H9 (cell line): ENCODE results near the gene RNF146. TPM values are rescaled to one million over a fixed set of nuclear protein-coding genes. Genes with fewer than 3 reads are reported as not detected.

Experiments used
- DNase-seq: peaks from one replicate; pipeline ENCODE4 v3.0.0-alpha.2; 2017
- H2AFZ ChIP-seq: one replicate; pipeline ENCODE4 v1.6.1; 2013; ENCODE audit warnings: mild to moderate bottlenecking, low read length, control low read depth, moderate library complexity
- H2AK5ac ChIP-seq: 2 replicates; pipeline ENCODE4 v1.6.1; 2013; ENCODE audit warnings: low read length, control low read depth, mixed read lengths; ENCODE audit not compliant: insufficient read length
- H2BK120ac ChIP-seq: one replicate; pipeline ENCODE4 v1.6.1; 2013; ENCODE audit warnings: low read depth, mild to moderate bottlenecking, low read length, control low read depth, inconsistent platforms; ENCODE audit not compliant: poor library complexity, severe bottlenecking
- H2BK12ac ChIP-seq: 2 replicates; pipeline ENCODE4 v1.6.1; 2013; ENCODE audit warnings: low read length, control low read depth, mixed read lengths, low read depth; ENCODE audit not compliant: insufficient read length
- H2BK15ac ChIP-seq: 2 replicates; pipeline ENCODE4 v1.6.1; 2013; ENCODE audit warnings: low read depth, low read length, control low read depth
- H2BK20ac ChIP-seq: one replicate; pipeline ENCODE4 v1.6.1; 2013; ENCODE audit warnings: low read depth, mild to moderate bottlenecking, low read length, control low read depth, inconsistent platforms; ENCODE audit not compliant: poor library complexity, severe bottlenecking
- H2BK5ac ChIP-seq: 2 replicates; pipeline ENCODE4 v1.6.1; 2013; ENCODE audit warnings: low read length, control low read depth, mixed read lengths; ENCODE audit not compliant: insufficient read length
- H3K14ac ChIP-seq: 2 replicates; pipeline ENCODE4 v1.6.1; 2013; ENCODE audit warnings: low read length, control low read depth; ENCODE audit not compliant: insufficient read depth
- H3K18ac ChIP-seq: 2 replicates; pipeline ENCODE4 v1.6.1; 2013; ENCODE audit warnings: low read depth, mild to moderate bottlenecking, mixed read lengths, low read length, control low read depth; ENCODE audit not compliant: insufficient read length
- H3K23ac ChIP-seq: 2 replicates; pipeline ENCODE4 v1.6.1; 2013; ENCODE audit warnings: low read length, control low read depth, mixed read lengths, low read depth; ENCODE audit not compliant: insufficient read length
- H3K23me2 ChIP-seq: 2 replicates; pipeline ENCODE4 v1.6.1; 2013; ENCODE audit warnings: low read depth, mild to moderate bottlenecking, mixed read lengths, low read length, control low read depth; ENCODE audit not compliant: insufficient read length, poor library complexity, severe bottlenecking
- H3K27ac ChIP-seq: 2 replicates; pipeline ENCODE4 v1.5.1; 2013; ENCODE audit warnings: low read length, control low read depth, mixed read lengths, low read depth; ENCODE audit not compliant: insufficient read length
- H3K27me3 ChIP-seq: 2 replicates; pipeline ENCODE4 v1.6.1; 2013; ENCODE audit warnings: low read length, control low read depth, inconsistent platforms; ENCODE audit not compliant: insufficient read depth
- H3K4ac ChIP-seq: 2 replicates; pipeline ENCODE4 v1.6.1; 2013; ENCODE audit warnings: low read depth, mild to moderate bottlenecking, control low read depth, inconsistent platforms, low read length, moderate library complexity
- H3K4me1 ChIP-seq: 2 replicates; pipeline ENCODE4 v1.6.1; 2013; ENCODE audit warnings: low read length, control low read depth, inconsistent platforms; ENCODE audit not compliant: insufficient read depth
- H3K4me2 ChIP-seq: 2 replicates; pipeline ENCODE4 v1.6.1; 2013; ENCODE audit warnings: low read length, control low read depth, mixed read lengths; ENCODE audit not compliant: insufficient read length, insufficient read depth
- H3K56ac ChIP-seq: 2 replicates; pipeline ENCODE4 v1.6.1; 2013; ENCODE audit warnings: low read depth, mild to moderate bottlenecking, mixed read lengths, low read length, control low read depth; ENCODE audit not compliant: insufficient read length
- H3K79me1 ChIP-seq: 2 replicates; pipeline ENCODE4 v1.6.1; 2013; ENCODE audit warnings: low read depth, mild to moderate bottlenecking, moderate library complexity, low read length, control low read depth, inconsistent platforms; ENCODE audit not compliant: insufficient read depth, poor library complexity, severe bottlenecking
- H3K79me2 ChIP-seq: 2 replicates; pipeline ENCODE4 v1.6.1; 2013; ENCODE audit warnings: low read length, control low read depth, inconsistent platforms; ENCODE audit not compliant: insufficient read depth
- H3K9ac ChIP-seq: 2 replicates; pipeline ENCODE4 v1.6.1; 2013; ENCODE audit warnings: low read length, control low read depth, mixed read lengths; ENCODE audit not compliant: insufficient read length; ENCODE audit errors: extremely low read depth
- H3K9me3 ChIP-seq: one replicate; pipeline ENCODE4 v1.6.1; 2013; ENCODE audit warnings: low read depth, low read length, inconsistent platforms; ENCODE audit not compliant: control insufficient read depth
- H3T11ph ChIP-seq: one replicate; pipeline ENCODE4 v1.6.1; 2013; ENCODE audit warnings: mild to moderate bottlenecking, low read length, control low read depth, inconsistent platforms
- H4K20me1 ChIP-seq: one replicate; pipeline ENCODE4 v1.6.1; 2013; ENCODE audit not compliant: control insufficient read depth, insufficient read length, insufficient read depth
- H4K5ac ChIP-seq: 2 replicates; pipeline ENCODE4 v1.6.1; 2013; ENCODE audit warnings: low read depth, mild to moderate bottlenecking, mixed read lengths, low read length, control low read depth; ENCODE audit not compliant: insufficient read length
- H4K8ac ChIP-seq: replicated peaks from 2 replicates; pipeline ENCODE4 v1.6.1; 2013; ENCODE audit warnings: low read length, control low read depth, mixed read lengths, low read depth; ENCODE audit not compliant: insufficient read length
- H4K91ac ChIP-seq: 2 replicates; pipeline ENCODE4 v1.6.1; 2013; ENCODE audit warnings: low read depth, mild to moderate bottlenecking, moderate library complexity, mixed read lengths, low read length, control low read depth; ENCODE audit not compliant: insufficient read length
- H3K27ac Mint-ChIP-seq, 3 experiments: 2 replicates in 2 of 3; 3 replicates in 1 of 3; pipeline ENCODE4 v1.8.0; 2020 to 2021; ENCODE audit warnings: mixed read lengths in 3 of 3, mild to moderate bottlenecking in 1 of 3, moderate library complexity in 1 of 3
- H3K27me3 Mint-ChIP-seq: 2 replicates; pipeline ENCODE4 v1.8.0; 2021; ENCODE audit warnings: low read depth, mild to moderate bottlenecking, moderate library complexity, mixed read lengths
- H3K36me3 Mint-ChIP-seq, 3 experiments: 2 replicates in 2 of 3; 3 replicates in 1 of 3; pipeline ENCODE4 v1.8.0; 2020 to 2021; ENCODE audit warnings: low read depth in 3 of 3, mixed read lengths in 3 of 3; ENCODE audit not compliant: insufficient read depth in 1 of 3
- H3K4me1 Mint-ChIP-seq, 2 experiments: 2 replicates each; pipeline ENCODE4 v1.8.0; 2020; ENCODE audit warnings: mixed read lengths in 2 of 2
- H3K4me3 Mint-ChIP-seq, 2 experiments: 2 replicates in 1 of 2; 3 replicates in 1 of 2; pipeline ENCODE4 v1.8.0; 2020 to 2021; ENCODE audit warnings: mild to moderate bottlenecking in 2 of 2, mixed read lengths in 2 of 2, moderate library complexity in 1 of 2
- H3K9me3 Mint-ChIP-seq, 2 experiments: 2 replicates in 1 of 2; 3 replicates in 1 of 2; pipeline ENCODE4 v1.8.0; 2020; ENCODE audit warnings: mild to moderate bottlenecking in 2 of 2, mixed read lengths in 2 of 2, moderate library complexity in 1 of 2
- WGBS: extraction: QIAGEN DNeasy Blood & Tissue Kit; methylation state at CpG from one replicate; pipeline ENCODE4 v1.1.7; 2013; ENCODE audit warnings: missing lambda C conversion rate, low lambda C conversion rate, mixed read lengths; ENCODE audit not compliant: insufficient read length; ENCODE audit errors: extremely low coverage; 5-methylcytosine and 5-hydroxymethylcytosine counted together
- total RNA-seq: library from RNA; stranded (reverse); gene quantifications from 2 replicates; pipeline ENCODE4 v1.2.1, GENCODE V29; 2021
- TF ChIP-seq, protein P1 (sequence below): fragments of 200-600 bp; sonication (generic); conservative IDR thresholded peaks from 3 replicates; pipeline ENCODE4 v1.8.0; 2021; ENCODE audit warnings: antibody characterized with exemption, mild to moderate bottlenecking

The RNF146 gene
- total RNA-seq, 1 experiment from 2014 or later = 20.4 TPM

DNA sequence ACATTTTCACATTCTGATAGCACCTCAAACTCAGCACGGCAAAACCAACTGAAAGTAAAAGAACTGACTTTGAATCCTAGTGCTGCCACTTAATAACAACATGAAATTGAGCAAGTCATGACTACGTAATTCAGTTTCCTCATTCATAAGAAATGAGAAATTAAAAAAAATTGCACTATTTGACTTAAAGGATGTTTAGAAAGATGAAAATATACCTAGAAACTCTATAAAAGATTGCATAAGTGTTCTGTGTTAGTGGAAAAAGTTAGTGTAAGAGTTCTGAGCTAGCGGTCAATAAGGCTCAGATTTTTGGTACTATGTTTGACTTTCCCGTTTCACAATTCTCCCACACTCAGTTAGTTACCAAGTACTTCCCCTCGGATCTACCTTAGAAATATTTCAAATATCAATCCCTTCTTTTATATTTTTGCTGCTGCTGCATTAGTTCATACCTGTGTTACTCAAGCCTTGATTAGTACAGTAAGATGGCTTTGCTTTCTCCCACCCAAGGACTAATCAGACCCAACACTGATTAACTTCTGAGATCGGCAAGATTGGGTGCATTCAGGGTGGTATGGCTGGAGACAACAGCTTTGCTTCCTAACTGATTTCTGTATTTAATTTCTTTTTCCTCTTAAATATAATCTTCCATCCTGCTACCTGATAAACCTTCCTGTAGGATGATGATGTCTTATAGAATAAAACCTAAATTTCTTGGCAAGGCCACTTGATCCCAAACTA, 50.9 kb downstream of the RNF146 start:
- H3K27ac ChIP-seq = no peak overlapping the region
- H3K27ac Mint-ChIP-seq = no peak overlapping the region
- H3K9ac ChIP-seq = no peak overlapping the region
- H3K14ac ChIP-seq = no peak overlapping the region
- no peak overlapping the region for H2BK20ac ChIP-seq
- no peak overlapping the region for H3K18ac ChIP-seq
- DNase-seq = no peak
- WGBS = no CpG with 5 or more reads among the region's 6 CpGs
- H4K20me1 ChIP-seq = no peaks in the 10 kb centered on the region
- no peak overlapping the region for H3K4ac ChIP-seq
- no peaks in the 10 kb centered on the region for H3K27me3 Mint-ChIP-seq
- H3K36me3 Mint-ChIP-seq = peaks cover 0 to 20% (median 16%) of the 10 kb centered on the region in 3 experiments; a peak in 5 of 7 replicates
- no peaks in the 10 kb centered on the region for H3K27me3 ChIP-seq
- no peaks in the 10 kb centered on the region for H3K79me2 ChIP-seq
- H2BK12ac ChIP-seq = no peak overlapping the region
- no peaks in the 10 kb centered on the region for H3K23me2 ChIP-seq
- no peak overlapping the region for H3K4me3 Mint-ChIP-seq
- no peak overlapping the region for H3T11ph ChIP-seq
- no peak overlapping the region for H2BK120ac ChIP-seq
- H3K9me3 Mint-ChIP-seq = no peaks in the 10 kb centered on the region
- H3K4me2 ChIP-seq = no peak overlapping the region
- H3K4me1 Mint-ChIP-seq = no peaks in the 10 kb centered on the region
- H3K79me1 ChIP-seq = no peaks in the 10 kb centered on the region
- no peak overlapping the region for H4K91ac ChIP-seq
- H4K8ac ChIP-seq = no peak overlapping the region
- no peaks in the 10 kb centered on the region for H3K4me1 ChIP-seq
- TF ChIP-seq, protein P1, sequence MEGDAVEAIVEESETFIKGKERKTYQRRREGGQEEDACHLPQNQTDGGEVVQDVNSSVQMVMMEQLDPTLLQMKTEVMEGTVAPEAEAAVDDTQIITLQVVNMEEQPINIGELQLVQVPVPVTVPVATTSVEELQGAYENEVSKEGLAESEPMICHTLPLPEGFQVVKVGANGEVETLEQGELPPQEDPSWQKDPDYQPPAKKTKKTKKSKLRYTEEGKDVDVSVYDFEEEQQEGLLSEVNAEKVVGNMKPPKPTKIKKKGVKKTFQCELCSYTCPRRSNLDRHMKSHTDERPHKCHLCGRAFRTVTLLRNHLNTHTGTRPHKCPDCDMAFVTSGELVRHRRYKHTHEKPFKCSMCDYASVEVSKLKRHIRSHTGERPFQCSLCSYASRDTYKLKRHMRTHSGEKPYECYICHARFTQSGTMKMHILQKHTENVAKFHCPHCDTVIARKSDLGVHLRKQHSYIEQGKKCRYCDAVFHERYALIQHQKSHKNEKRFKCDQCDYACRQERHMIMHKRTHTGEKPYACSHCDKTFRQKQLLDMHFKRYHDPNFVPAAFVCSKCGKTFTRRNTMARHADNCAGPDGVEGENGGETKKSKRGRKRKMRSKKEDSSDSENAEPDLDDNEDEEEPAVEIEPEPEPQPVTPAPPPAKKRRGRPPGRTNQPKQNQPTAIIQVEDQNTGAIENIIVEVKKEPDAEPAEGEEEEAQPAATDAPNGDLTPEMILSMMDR = no peak
- no peak overlapping the region for H3K56ac ChIP-seq
- H3K9me3 ChIP-seq = no peaks in the 10 kb centered on the region
- H2AFZ ChIP-seq = no peak overlapping the region
- H2BK5ac ChIP-seq = no peak overlapping the region
- no peak overlapping the region for H4K5ac ChIP-seq
- no peak overlapping the region for H2AK5ac ChIP-seq
- no peak overlapping the region for H2BK15ac ChIP-seq
- no peak overlapping the region for H3K23ac ChIP-seq
